Prostate gland (tissue), 2 donors: ENCODE results near the gene PIP5K1B.

Source experiments
- CTCF ChIP-seq, 4 experiments: fragments of 200-600 bp in 2 of 4; fragments of 450-650 bp in 2 of 4; sonication (generic) in 2 of 4; IDR thresholded peaks; 1 replicate in 3 of 4; 2 replicates in 1 of 4; pipeline ENCODE4 v1.5.1; 2016 to 2019; ENCODE audit warnings: antibody characterized with exemption in 4 of 4, mild to moderate bottlenecking in 2 of 4, moderate library complexity in 2 of 4
- POLR2A ChIP-seq: fragments of 450-650 bp; IDR thresholded peaks from one replicate; pipeline ENCODE4 v1.6.1; 2016; ENCODE audit warnings: antibody characterized with exemption, mild to moderate bottlenecking

- TF ChIP-seq CTCF (IDR thresholded peaks at IDR 0.05) (no peak), POLR2A (no peak)
Measured at GRCh38 chr9:68750255-68750654, 45.2 kb downstream of the PIP5K1B start.
